Mucosa of stomach (tissue), 1 donor: ENCODE data around the gene EIF4G3.
A peak's percentile ranks its signal among the peaks of the same experiment; 100 is the strongest.
"Not testable (repeated sequence)": the region's sequence is repeated elsewhere in the genome, so short reads cannot be mapped to it uniquely, and the experiment has no call there.

Source experiments
- H3K27me3 ChIP-seq: one replicate; pipeline ENCODE4 v1.7.0; 2013; ENCODE audit warnings: mild to moderate bottlenecking, low read length; ENCODE audit not compliant: control insufficient read depth, insufficient read depth
- H3K36me3 ChIP-seq: one replicate; pipeline ENCODE4 v1.7.0; 2013; ENCODE audit warnings: low read length; ENCODE audit not compliant: control insufficient read depth, insufficient read depth
- H3K4me1 ChIP-seq: one replicate; pipeline ENCODE4 v1.7.0; 2013; ENCODE audit warnings: mild to moderate bottlenecking, low read length; ENCODE audit not compliant: control insufficient read depth, insufficient read depth
- H3K4me3 ChIP-seq: one replicate; pipeline ENCODE4 v1.7.0; 2013; ENCODE audit warnings: low read length
- H3K9ac ChIP-seq: one replicate; pipeline ENCODE4 v1.7.0; 2013; ENCODE audit warnings: mild to moderate bottlenecking, low read length, moderate library complexity
- H3K9me3 ChIP-seq: one replicate; pipeline ENCODE4 v1.7.0; 2013; ENCODE audit warnings: mild to moderate bottlenecking, low read length, moderate library complexity; ENCODE audit not compliant: control insufficient read depth
- donor health status: Pancreatic carcinoma.

The EIF4G3 gene

DNA sequence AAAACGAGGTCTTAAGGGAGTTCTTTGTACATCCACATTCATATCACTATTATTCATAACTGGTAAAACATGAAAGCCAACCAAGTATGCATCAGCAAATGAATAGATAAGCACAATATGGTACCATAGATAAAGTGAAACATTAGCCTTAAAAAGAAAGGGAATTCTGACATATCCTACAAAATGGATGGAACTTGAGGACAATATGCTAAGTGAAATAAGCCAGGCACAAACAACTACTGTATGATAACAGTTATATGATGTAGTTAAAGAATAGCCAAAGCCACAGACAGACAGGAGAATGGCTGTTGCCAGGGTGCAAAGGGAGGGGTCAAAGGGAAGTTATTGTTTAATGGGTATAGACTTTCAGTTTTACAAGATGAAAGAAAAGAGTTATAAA lies 148.9 kb downstream of the EIF4G3 start:
- Histone ChIP-seq H3K36me3 (no peaks in the 10 kb centered on the region), H3K27me3 (no peaks in the 10 kb centered on the region), H3K4me1 (peaks cover under 1% of the 10 kb centered on the region), H3K9ac (no peak overlapping the region), H3K9me3 (no peaks in the 10 kb centered on the region), H3K4me3 (no peak overlapping the region)

DNA sequence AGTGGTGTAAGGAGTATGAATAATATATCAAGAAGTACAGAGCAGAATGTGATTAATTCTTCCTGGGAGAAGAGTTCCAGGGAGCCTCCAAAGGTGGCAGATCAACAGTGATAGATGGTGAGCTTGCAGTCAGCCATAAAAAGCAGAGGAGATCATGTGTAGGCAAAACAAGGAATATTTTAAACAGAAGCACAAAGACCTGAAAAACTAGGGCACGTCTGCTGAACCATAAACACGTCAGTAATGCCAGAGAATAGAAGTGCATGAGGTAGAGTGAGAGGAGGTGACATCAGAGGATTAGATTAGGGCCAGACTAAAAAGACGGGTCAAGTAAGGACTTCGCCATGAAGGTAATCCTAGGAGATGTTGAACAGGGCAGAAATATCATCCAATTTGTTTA lies 151.8 kb downstream of the EIF4G3 start:
- no peaks in the 10 kb centered on the region for H3K36me3 ChIP-seq
- H3K4me1 ChIP-seq = peaks cover 18% of the 10 kb centered on the region
- no peaks in the 10 kb centered on the region for H3K27me3 ChIP-seq
- no peak overlapping the region for H3K4me3 ChIP-seq
- H3K9me3 ChIP-seq = no peaks in the 10 kb centered on the region
- H3K9ac ChIP-seq = no peak overlapping the region

DNA sequence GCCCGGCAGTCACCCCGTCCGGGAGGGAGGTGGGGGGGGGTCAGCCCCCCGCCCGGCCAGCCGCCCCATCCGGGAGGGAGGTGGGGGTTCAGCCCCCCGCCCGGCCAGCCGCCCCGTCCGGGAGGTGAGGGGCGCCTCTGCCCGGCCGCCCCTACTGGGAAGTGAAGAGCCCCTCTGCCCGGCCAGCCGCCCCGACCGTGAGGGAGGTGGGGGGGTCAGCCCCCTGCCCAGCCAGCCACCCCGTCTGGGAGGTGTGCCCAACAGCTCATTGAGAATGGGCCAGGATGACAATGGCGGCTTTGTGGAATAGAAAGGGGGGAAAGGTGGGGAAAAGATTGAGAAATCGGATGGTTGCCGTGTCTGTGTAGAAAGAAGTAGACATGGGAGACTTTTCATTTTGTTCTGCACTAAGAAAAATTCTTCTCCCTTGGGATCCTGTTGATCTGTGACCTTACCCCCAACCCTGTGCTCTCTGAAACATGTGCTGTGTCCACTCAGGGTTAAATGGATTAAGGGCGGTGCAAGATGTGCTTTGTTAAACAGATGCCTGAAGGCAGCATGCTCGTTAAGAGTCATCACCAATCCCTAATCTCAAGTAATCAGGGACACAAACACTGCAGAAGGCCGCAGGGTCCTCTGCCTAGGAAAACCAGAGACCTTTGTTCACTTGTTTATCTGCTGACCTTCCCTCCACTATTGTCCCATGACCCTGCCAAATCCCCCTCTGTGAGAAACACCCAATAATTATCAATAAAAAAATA lies 152.4 kb downstream of the EIF4G3 start:
- peaks cover 18% of the 10 kb centered on the region for H3K4me1 ChIP-seq
- H3K9ac ChIP-seq, H3K9me3 ChIP-seq, H3K4me3 ChIP-seq, H3K36me3 ChIP-seq, H3K27me3 ChIP-seq: not testable (repeated sequence)

DNA sequence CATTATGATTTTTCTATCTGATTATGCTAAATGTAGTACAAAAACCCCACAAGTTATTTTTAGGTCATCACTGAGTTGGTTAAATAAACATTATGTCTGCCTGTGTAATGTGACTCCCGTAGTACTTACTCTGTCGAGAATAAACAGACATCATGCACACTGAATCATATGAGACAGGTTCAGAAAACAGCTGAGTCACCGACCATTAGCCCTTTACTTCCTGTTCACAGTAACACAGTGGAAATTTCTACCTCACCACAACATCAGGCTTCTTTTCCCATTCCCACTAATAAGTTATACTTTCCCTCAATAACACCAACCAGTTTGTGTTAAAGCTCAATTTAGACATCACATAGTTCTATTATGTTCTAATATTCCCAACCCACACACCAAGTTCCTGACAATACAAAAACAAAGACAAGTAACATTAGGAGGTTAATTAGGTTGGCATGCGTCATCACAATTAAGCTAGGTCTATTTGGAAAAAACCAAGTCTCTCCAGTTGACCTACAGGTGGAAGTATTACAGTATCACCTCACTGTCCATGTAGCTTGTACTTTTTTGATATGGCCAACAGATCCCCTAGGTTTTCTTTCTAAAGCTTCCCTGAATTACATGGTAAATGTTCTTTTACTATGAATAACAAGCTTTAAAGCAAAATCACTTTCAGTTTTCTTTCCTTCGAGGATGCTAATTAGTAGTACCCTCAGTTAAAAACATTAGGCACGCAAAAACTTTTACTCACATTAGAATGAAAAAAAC lies 154.2 kb downstream of the EIF4G3 start:
- H3K4me3 ChIP-seq = no peak overlapping the region
- H3K9ac ChIP-seq = peak overlapping the region; percentile 13
- H3K9me3 ChIP-seq = no peaks in the 10 kb centered on the region
- H3K36me3 ChIP-seq = no peaks in the 10 kb centered on the region
- no peaks in the 10 kb centered on the region for H3K27me3 ChIP-seq
- H3K4me1 ChIP-seq = peaks cover 18% of the 10 kb centered on the region

DNA sequence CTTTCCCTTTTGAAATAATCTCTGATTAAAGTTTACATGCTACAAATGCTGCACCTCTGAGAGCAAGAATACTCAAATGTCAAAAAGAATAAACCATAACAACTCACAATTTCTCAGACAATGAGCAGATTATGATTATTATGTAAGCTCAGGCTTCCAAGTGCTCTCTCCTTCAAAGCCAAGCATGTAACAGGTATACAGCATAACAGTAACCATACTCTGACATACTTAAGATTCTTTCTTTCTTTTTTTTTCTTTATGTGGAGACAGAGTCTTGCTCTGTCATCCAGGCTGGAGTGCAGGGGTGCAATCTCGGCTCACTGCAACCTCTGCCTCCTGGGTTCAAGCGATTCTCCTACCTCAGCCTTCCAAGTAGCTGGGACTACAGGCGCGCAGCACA lies 155.4 kb downstream of the EIF4G3 start:
- Histone ChIP-seq H3K9ac (no peak overlapping the region), H3K36me3 (no peaks in the 10 kb centered on the region), H3K4me3 (no peak overlapping the region), H3K27me3 (no peaks in the 10 kb centered on the region), H3K9me3 (no peaks in the 10 kb centered on the region), H3K4me1 (peaks cover 23% of the 10 kb centered on the region)

DNA sequence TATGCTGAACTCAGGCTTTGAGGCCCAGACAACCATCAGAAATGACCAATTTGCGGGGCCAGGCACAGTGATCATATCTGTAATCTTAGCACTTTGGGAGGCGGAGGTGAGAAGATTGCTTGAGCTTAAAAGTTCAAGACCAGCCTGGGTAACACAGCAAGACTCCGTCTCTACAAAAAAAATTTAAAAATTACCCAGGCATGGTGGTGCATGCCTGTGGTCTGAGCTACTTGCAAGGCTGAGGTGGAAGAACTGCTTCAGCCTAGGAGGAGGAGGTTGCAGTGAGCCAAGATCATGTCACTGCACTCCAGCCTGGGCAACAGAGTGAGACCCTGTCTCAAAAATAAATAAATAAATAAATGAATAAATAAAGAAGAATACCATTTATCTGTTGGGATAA lies 156.5 kb downstream of the EIF4G3 start:
- H3K9ac ChIP-seq = no peak overlapping the region
- H3K9me3 ChIP-seq = no peaks in the 10 kb centered on the region
- H3K36me3 ChIP-seq = no peaks in the 10 kb centered on the region
- H3K4me3 ChIP-seq = no peak overlapping the region
- no peaks in the 10 kb centered on the region for H3K27me3 ChIP-seq
- peaks cover 25% of the 10 kb centered on the region for H3K4me1 ChIP-seq

DNA sequence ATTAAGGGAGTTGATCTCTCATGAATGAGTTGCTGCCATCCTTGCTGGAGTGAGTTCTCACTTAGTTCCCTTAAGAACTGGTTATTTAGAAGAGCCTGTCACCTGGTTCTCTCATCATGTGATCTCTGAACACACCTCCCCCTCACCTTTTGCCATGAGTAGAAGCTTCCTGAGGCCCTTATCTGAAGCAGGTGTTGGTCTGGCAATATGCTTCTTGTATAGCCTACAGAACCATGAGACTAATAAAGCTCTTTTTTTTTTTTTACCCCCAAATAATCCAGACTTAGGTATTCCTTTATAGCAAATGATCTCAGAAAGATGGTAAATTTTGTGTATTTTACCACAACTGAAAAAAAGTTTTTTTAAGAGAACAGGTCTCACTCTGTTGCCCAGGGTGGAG lies 158.0 kb downstream of the EIF4G3 start:
- H3K27me3 ChIP-seq = no peaks in the 10 kb centered on the region
- no peak overlapping the region for H3K9ac ChIP-seq
- H3K4me3 ChIP-seq = no peak overlapping the region
- H3K9me3 ChIP-seq = no peaks in the 10 kb centered on the region
- H3K4me1 ChIP-seq = peaks cover 25% of the 10 kb centered on the region
- no peaks in the 10 kb centered on the region for H3K36me3 ChIP-seq

DNA sequence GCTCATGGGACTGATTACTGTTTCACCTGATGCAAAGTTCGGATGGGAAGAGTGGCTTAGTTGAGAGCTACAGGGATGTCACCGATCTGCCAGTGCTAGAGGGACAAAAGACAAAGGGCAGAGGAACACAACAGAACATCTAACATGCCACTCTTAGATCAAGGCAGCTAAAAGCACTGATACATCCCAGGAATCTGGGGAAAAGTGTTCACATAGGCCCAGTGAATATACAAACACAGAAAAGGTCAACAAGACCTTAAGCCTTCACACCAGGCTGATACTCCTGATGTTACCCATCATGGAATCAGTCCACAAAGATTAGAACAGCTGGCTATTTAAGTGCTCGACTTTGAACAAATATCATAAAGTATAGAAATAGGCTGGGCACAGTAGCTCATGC lies 163.2 kb downstream of the EIF4G3 start:
- Histone ChIP-seq H3K9ac (no peak overlapping the region), H3K27me3 (no peaks in the 10 kb centered on the region), H3K4me3 (no peak overlapping the region), H3K4me1 (peaks cover 7% of the 10 kb centered on the region), H3K36me3 (no peaks in the 10 kb centered on the region), H3K9me3 (no peaks in the 10 kb centered on the region)

DNA sequence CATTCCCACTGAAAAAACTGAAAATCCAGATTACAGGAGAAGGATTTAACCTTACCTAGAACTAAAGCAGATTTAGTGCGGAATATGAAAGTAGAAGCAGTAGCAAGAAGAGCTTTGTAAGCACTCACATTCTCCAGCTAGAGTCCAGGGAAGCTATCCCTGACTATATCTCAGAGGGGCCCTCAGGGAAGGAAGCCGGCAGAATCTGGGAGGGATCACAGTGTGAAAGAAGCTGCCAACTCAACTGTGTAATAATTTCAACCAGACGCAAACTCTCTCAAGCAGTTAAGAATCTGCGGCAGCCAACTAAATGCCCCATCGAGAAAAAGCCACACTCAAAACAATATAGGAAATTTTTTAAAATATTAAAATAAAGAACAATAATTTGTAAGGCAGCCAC lies 163.8 kb downstream of the EIF4G3 start:
- Histone ChIP-seq H3K9ac (no peak overlapping the region), H3K9me3 (no peaks in the 10 kb centered on the region), H3K27me3 (no peaks in the 10 kb centered on the region), H3K4me1 (peaks cover 7% of the 10 kb centered on the region), H3K4me3 (no peak overlapping the region), H3K36me3 (no peaks in the 10 kb centered on the region)

DNA sequence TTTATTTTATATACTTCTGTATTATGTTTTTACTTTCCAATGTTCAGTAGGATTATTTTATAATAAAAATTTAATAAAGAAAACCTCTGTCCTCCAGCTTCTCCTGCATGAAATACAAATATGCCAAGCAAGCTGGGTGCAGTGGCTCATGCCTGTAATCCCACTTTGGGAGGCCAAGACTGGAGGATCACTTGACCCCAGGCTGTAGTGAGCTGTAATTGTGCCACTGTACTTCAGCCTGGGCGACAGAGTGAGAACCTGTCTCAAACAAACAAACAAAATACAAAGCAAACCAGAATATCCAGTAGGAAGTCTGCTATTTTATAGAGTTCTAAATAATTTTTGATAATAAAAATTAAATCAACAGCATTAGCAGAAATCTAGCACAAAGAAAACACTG lies 168.8 kb downstream of the EIF4G3 start:
- Histone ChIP-seq H3K27me3 (no peaks in the 10 kb centered on the region), H3K9ac (no peak overlapping the region), H3K4me1 (no peaks in the 10 kb centered on the region), H3K9me3 (no peaks in the 10 kb centered on the region), H3K4me3 (no peak overlapping the region), H3K36me3 (no peaks in the 10 kb centered on the region)

DNA sequence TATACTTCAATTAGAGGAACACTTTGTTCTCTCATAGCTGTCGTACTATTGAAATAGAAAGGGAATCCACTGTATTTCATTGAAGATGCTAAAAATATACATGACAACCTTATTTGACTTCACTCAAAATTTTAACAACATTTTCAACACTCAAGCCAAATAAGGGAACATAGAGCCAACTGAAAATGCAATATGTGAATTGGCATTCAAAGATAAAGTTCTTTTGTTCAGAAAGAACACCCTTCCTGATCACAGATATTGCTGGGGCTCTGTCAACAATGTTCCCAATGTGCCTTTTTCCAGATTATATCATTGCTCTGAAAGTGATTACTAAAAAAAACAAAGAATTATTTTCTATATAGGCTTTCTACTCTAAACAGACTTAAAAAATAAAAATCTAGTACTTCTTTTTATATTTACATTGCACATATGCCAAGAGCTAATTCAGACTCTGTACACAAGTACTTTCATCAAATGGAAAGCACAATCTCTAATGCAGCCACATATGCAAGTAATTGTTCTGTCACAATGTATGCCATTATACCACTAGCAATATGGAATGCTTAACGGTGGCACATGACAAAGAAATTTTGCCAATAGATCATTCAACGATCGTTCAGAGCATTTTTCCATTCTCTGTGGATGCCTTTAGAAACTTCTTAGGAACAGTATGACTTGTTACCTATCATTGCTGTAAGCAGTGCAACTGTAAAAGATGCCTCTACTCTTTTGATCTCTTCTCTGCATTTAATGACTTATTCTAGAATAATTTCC lies 171.0 kb downstream of the EIF4G3 start:
- no peaks in the 10 kb centered on the region for H3K9me3 ChIP-seq
- H3K9ac ChIP-seq = no peak overlapping the region
- no peak overlapping the region for H3K4me3 ChIP-seq
- no peaks in the 10 kb centered on the region for H3K36me3 ChIP-seq
- no peaks in the 10 kb centered on the region for H3K27me3 ChIP-seq
- no peaks in the 10 kb centered on the region for H3K4me1 ChIP-seq
